ENCODE measurements around the gene ACTN1.

Gene ACTN1

GRCh38 chr14:68840454-68840853, 138.6 kb downstream of the ACTN1 start:
- no peak overlapping the region for H3K4me3 ChIP-seq (ENCODE audit: low read depth, low read length)
- no peak for TF ChIP-seq CTCF (IDR thresholded peaks at IDR 0.05; ENCODE audit: low read depth, low read length, missing control alignments)
- DNase-seq (ENCODE audit: low read depth): no peak

- H3K4me3 ChIP-seq (ENCODE audit: low read depth, low read length): no peak overlapping the region
- DNase-seq (ENCODE audit: low read depth): no peak
- no peak for TF ChIP-seq CTCF (IDR thresholded peaks at IDR 0.05; ENCODE audit: low read depth, low read length, missing control alignments)
Observed at GRCh38 chr14:68836082-68836481, 143.0 kb downstream of the ACTN1 start.

- TF ChIP-seq CTCF (IDR thresholded peaks at IDR 0.05; ENCODE audit: low read depth, low read length, missing control alignments): no peak
- no peak for DNase-seq (ENCODE audit: low read depth)
- H3K4me3 ChIP-seq (ENCODE audit: low read depth, low read length): no peak overlapping the region
Observed at GRCh38 chr14:68834816-68835215, 144.3 kb downstream of the ACTN1 start.

- H3K4me3 ChIP-seq (ENCODE audit: low read depth, low read length): no peak overlapping the region
- no peak for TF ChIP-seq CTCF (IDR thresholded peaks at IDR 0.05; ENCODE audit: low read depth, low read length, missing control alignments)
- DNase-seq (ENCODE audit: low read depth): no peak
Observed at GRCh38 chr14:68828698-68829097, 150.4 kb downstream of the ACTN1 start.

- no peak for TF ChIP-seq CTCF (IDR thresholded peaks at IDR 0.05; ENCODE audit: low read depth, low read length, missing control alignments)
- DNase-seq (ENCODE audit: low read depth): no peak
- H3K4me3 ChIP-seq (ENCODE audit: low read depth, low read length): no peak overlapping the region
Observed at GRCh38 chr14:68825729-68826128, 153.4 kb downstream of the ACTN1 start.

- no peak for DNase-seq (ENCODE audit: low read depth)
- peak; percentile 97 for TF ChIP-seq CTCF (IDR thresholded peaks at IDR 0.05; ENCODE audit: low read depth, low read length, missing control alignments)
- H3K4me3 ChIP-seq (ENCODE audit: low read depth, low read length): no peak overlapping the region
Observed at GRCh38 chr14:68824517-68825347, 154.4 kb downstream of the ACTN1 start.

GRCh38 chr14:68824207-68824516, 154.9 kb downstream of the ACTN1 start:
- no peak overlapping the region for H3K4me3 ChIP-seq (ENCODE audit: low read depth, low read length)
- DNase-seq (ENCODE audit: low read depth): no peak
- TF ChIP-seq CTCF (IDR thresholded peaks at IDR 0.05; ENCODE audit: low read depth, low read length, missing control alignments): no peak

Measured in GM12864 (cell line).